HEK293 (cell line): ENCODE data around the gene TTN.

ENCODE experiments used
- CTCF ChIA-PET: fragments of 350-600 bp; formaldehyde crosslinking; extraction: SDS; loops from one replicate; lab custom pipeline; 2021; ENCODE audit warnings: antibody characterized with exemption; lab: Yijun Ruan, JAX
- POLR2A ChIA-PET: fragments of 300-600 bp; formaldehyde crosslinking; extraction: SDS; loops from one replicate; lab custom pipeline; 2020; ENCODE audit warnings: antibody characterized with exemption, inconsistent platforms; lab: Yijun Ruan, JAX
- H3K27ac ChIP-seq: fragments of 200-500 bp; sonication (Bioruptor generic); 2 replicates; pipeline ENCODE4 v1.5.1; 2014; ENCODE audit warnings: low read depth, low read length, control low read depth, inconsistent platforms; ENCODE audit errors: extremely low read depth
- H3K36me3 ChIP-seq, 2 experiments: fragments of 200-500 bp in 1 of 2; sonication (Bioruptor generic) in 1 of 2; 1 replicate in 1 of 2; 2 replicates in 1 of 2; pipeline ENCODE4 v1.5.1; 2014 to 2017; ENCODE audit warnings: inconsistent platforms in 2 of 2, low read length in 2 of 2; ENCODE audit not compliant: control insufficient read depth in 2 of 2, insufficient read depth in 1 of 2
- H3K4me1 ChIP-seq: fragments of 200-500 bp; sonication (Bioruptor generic); 2 replicates; pipeline ENCODE4 v1.5.1; 2014; ENCODE audit warnings: mild to moderate bottlenecking, low read length, inconsistent platforms; ENCODE audit not compliant: control insufficient read depth, insufficient read depth
- H3K4me3 ChIP-seq: 2 replicates; pipeline ENCODE4 v1.5.1; 2011; ENCODE audit warnings: low read depth, mild to moderate bottlenecking, control low read depth, low read length, moderate library complexity
- H3K9me3 ChIP-seq: fragments of 200-500 bp; sonication (Bioruptor generic); 2 replicates; pipeline ENCODE4 v1.5.1; 2014; ENCODE audit warnings: low read depth, low read length, inconsistent platforms; ENCODE audit not compliant: control insufficient read depth, insufficient read depth
- BCL11B ChIP-seq: fragments of 450-650 bp; formaldehyde crosslinking; IDR thresholded peaks from 2 replicates; pipeline ENCODE4 v1.5.1; 2016; ENCODE audit warnings: low read depth, missing biosample characterization, missing genetic modification characterization
- EGR2 ChIP-seq: fragments of 450-650 bp; formaldehyde crosslinking; IDR thresholded peaks from 2 replicates; pipeline ENCODE4 v1.5.1; 2016; ENCODE audit warnings: low read depth, missing biosample characterization, missing genetic modification characterization
- HOXD13 ChIP-seq: sonication (generic); formaldehyde crosslinking; IDR thresholded peaks from 2 replicates; pipeline ENCODE4 v1.8.0; 2022; ENCODE audit warnings: missing genetic modification reagents, borderline replicate concordance
- MEIS1 ChIP-seq: sonication (generic); formaldehyde crosslinking; IDR thresholded peaks from 2 replicates; pipeline ENCODE4 v1.8.1; 2022; ENCODE audit warnings: missing genetic modification reagents, mild to moderate bottlenecking, borderline replicate concordance
- YY2 ChIP-seq: fragments of 450-650 bp; formaldehyde crosslinking; IDR thresholded peaks from 2 replicates; pipeline ENCODE4 v1.5.1; 2016; ENCODE audit warnings: missing biosample characterization, missing genetic modification characterization
- ZEB2 ChIP-seq: fragments of 450-650 bp; formaldehyde crosslinking; IDR thresholded peaks from 2 replicates; pipeline ENCODE4 v1.5.1; 2016; ENCODE audit warnings: missing biosample characterization, missing genetic modification characterization
- ZFHX2 ChIP-seq: fragments of 450-650 bp; formaldehyde crosslinking; conservative IDR thresholded peaks from 2 replicates; pipeline ENCODE4 v1.5.1; 2016; ENCODE audit warnings: missing biosample characterization, missing genetic modification characterization
- ZNF112 ChIP-seq: fragments of 450-650 bp; formaldehyde crosslinking; IDR thresholded peaks from 2 replicates; pipeline ENCODE4 v1.5.0; 2017; ENCODE audit warnings: missing biosample characterization, missing genetic modification characterization
- ZNF169 ChIP-seq: fragments of 450-650 bp; formaldehyde crosslinking; IDR thresholded peaks from 2 replicates; pipeline ENCODE4 v1.5.1; 2016; ENCODE audit warnings: missing biosample characterization, missing genetic modification characterization
- ZNF174 ChIP-seq: fragments of 450-650 bp; formaldehyde crosslinking; IDR thresholded peaks from 2 replicates; pipeline ENCODE4 v1.5.0; 2017; ENCODE audit warnings: missing biosample characterization, mild to moderate bottlenecking, missing genetic modification characterization
- ZNF292 ChIP-seq: fragments of 450-650 bp; formaldehyde crosslinking; IDR thresholded peaks from 2 replicates; pipeline ENCODE4 v1.5.1; 2016; ENCODE audit warnings: low read depth, missing biosample characterization, missing genetic modification characterization, borderline replicate concordance
- ZNF302 ChIP-seq: fragments of 450-650 bp; formaldehyde crosslinking; IDR thresholded peaks from 2 replicates; pipeline ENCODE4 v1.5.1; 2016; ENCODE audit warnings: missing biosample characterization, missing genetic modification characterization, low read depth
- ZNF341 ChIP-seq: fragments of 450-650 bp; formaldehyde crosslinking; IDR thresholded peaks from 2 replicates; pipeline ENCODE4; 2016; ENCODE audit warnings: low read depth, missing biosample characterization, missing genetic modification characterization
- ZNF350 ChIP-seq: fragments of 450-650 bp; formaldehyde crosslinking; IDR thresholded peaks from 2 replicates; pipeline ENCODE4 v1.5.0; 2017; ENCODE audit warnings: missing biosample characterization, mild to moderate bottlenecking, missing genetic modification characterization
- ZNF366 ChIP-seq: fragments of 450-650 bp; formaldehyde crosslinking; conservative IDR thresholded peaks from 2 replicates; pipeline ENCODE4 v1.5.1; 2016; ENCODE audit warnings: missing biosample characterization, missing genetic modification characterization
- ZNF473 ChIP-seq: fragments of 450-650 bp; formaldehyde crosslinking; IDR thresholded peaks from 2 replicates; pipeline ENCODE4 v1.5.1; 2017; ENCODE audit warnings: missing biosample characterization, missing genetic modification characterization
- ZNF501 ChIP-seq: fragments of 450-650 bp; formaldehyde crosslinking; IDR thresholded peaks from 2 replicates; pipeline ENCODE4 v1.5.1; 2016; ENCODE audit warnings: missing biosample characterization, missing genetic modification characterization
- ZNF707 ChIP-seq: fragments of 450-650 bp; formaldehyde crosslinking; IDR thresholded peaks from 2 replicates; pipeline ENCODE4 v1.5.1; 2016; ENCODE audit warnings: missing biosample characterization, missing genetic modification characterization
- ZNF791 ChIP-seq: fragments of 450-650 bp; formaldehyde crosslinking; IDR thresholded peaks from 2 replicates; pipeline ENCODE4 v1.5.1; 2016; ENCODE audit warnings: missing biosample characterization, missing genetic modification characterization
- TF ChIP-seq, protein P1 (sequence below): fragments of 450-650 bp; formaldehyde crosslinking; IDR thresholded peaks from 2 replicates; pipeline ENCODE4 v1.5.1; 2016; ENCODE audit warnings: missing biosample characterization, missing genetic modification characterization
- TF ChIP-seq, protein P2 (sequence below): fragments of 450-650 bp; formaldehyde crosslinking; IDR thresholded peaks from 2 replicates; pipeline ENCODE4 v1.5.1; 2016; ENCODE audit warnings: missing biosample characterization, missing genetic modification characterization, borderline replicate concordance
- TF ChIP-seq, protein P3 (sequence below): fragments of 450-650 bp; formaldehyde crosslinking; IDR thresholded peaks from 2 replicates; pipeline ENCODE4 v1.5.1; 2016; ENCODE audit warnings: missing biosample characterization, missing genetic modification characterization
- TF ChIP-seq, protein P4 (sequence below): fragments of 450-650 bp; IDR thresholded peaks from 2 replicates; pipeline ENCODE4 v1.5.1; 2018; ENCODE audit warnings: missing biosample characterization, mild to moderate bottlenecking, missing genetic modification characterization

TTN gene

DNA sequence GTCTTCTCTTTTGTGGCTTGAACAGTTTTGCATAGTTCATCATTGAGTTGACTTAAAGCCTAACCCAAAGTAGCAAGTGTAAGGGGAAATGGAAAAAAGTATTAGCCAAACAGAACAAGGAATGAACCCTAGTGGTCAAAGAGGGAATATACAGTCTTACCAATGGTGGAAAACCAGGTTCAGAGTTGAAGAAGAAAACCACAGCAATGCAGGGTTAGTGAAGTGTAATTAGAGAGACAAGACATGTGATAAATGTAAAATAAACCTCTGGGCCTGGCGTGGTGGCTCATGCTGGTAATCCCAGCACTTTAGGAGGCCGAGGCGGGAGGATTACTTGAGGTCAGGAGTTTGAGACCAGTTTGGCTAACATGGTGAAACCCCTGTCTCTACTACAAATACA, 2.4 kb downstream of the TTN start:
- TF ChIP-seq, protein P1, sequence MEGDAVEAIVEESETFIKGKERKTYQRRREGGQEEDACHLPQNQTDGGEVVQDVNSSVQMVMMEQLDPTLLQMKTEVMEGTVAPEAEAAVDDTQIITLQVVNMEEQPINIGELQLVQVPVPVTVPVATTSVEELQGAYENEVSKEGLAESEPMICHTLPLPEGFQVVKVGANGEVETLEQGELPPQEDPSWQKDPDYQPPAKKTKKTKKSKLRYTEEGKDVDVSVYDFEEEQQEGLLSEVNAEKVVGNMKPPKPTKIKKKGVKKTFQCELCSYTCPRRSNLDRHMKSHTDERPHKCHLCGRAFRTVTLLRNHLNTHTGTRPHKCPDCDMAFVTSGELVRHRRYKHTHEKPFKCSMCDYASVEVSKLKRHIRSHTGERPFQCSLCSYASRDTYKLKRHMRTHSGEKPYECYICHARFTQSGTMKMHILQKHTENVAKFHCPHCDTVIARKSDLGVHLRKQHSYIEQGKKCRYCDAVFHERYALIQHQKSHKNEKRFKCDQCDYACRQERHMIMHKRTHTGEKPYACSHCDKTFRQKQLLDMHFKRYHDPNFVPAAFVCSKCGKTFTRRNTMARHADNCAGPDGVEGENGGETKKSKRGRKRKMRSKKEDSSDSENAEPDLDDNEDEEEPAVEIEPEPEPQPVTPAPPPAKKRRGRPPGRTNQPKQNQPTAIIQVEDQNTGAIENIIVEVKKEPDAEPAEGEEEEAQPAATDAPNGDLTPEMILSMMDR (tag by site-specific recombination) = 0 out of 2 replicates have a peak, but pooled peaks have one; percentile 18
- no peak for TF ChIP-seq ZNF112
- CTCF ChIA-PET = interaction anchor here (0.6 to 1.9 kb wide), 7 partner anchors 9 to 300 kb away, joined by 3 to 13 read pairs (median 3); no protein-coding TSS in a partner anchor
- POLR2A ChIA-PET = no interaction called here
- no peaks in the 10 kb centered on the region for H3K36me3 ChIP-seq
- no peaks in the 10 kb centered on the region for H3K9me3 ChIP-seq
- H3K4me3 ChIP-seq = no peak overlapping the region
- no peaks in the 10 kb centered on the region for H3K4me1 ChIP-seq
- H3K27ac ChIP-seq = no peak overlapping the region

DNA sequence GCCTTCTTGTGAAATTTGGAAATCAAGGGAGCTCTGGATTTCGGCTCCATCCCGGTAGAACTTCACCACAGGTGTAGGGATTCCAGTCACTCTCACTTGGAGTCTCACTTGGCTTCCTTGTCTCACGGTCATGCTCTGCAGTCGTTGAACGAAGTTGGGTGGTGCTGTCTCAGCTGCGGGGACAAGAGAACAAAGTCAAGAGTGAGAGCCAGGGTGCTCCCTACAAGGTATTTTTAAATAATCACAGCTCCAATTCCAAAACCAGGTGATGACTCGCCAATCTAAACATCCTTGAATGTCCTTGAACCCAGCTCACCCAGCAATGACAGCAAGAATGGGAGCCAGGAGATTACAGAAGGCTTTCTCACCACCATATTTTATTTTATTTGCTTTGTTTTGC, 6.7 kb downstream of the TTN start:
- ChIA-PET CTCF (interaction anchor here (0.6 kb wide), 1 partner anchor 120 kb away, joined by 4 read pairs; no protein-coding TSS in a partner anchor), POLR2A (no interaction called here)
- Histone ChIP-seq H3K4me3 (no peak overlapping the region), H3K36me3 (no peaks in the 10 kb centered on the region), H3K27ac (no peak overlapping the region), H3K4me1 (no peaks in the 10 kb centered on the region), H3K9me3 (no peaks in the 10 kb centered on the region)
- TF ChIP-seq ZNF341 (tag by site-specific recombination) (no peak), EGR2 (tag by site-specific recombination) (no peak), ZNF292 (no peak), ZNF350 (tag by site-specific recombination) (no peak), ZNF174 (tag by site-specific recombination) (no peak), ZNF302 (tag by site-specific recombination) (no peak), ZNF501 (tag by site-specific recombination) (no peak), YY2 (tag by site-specific recombination) (no peak), ZNF791 (no peak), ZNF366 (tag by site-specific recombination) (no peak), ZNF169 (tag by site-specific recombination) (no peak), ZFHX2 (tag by site-specific recombination) (no peak), ZEB2 (tag by site-specific recombination) (no peak), BCL11B (tag by site-specific recombination) (no peak)
- TF ChIP-seq, protein P2, sequence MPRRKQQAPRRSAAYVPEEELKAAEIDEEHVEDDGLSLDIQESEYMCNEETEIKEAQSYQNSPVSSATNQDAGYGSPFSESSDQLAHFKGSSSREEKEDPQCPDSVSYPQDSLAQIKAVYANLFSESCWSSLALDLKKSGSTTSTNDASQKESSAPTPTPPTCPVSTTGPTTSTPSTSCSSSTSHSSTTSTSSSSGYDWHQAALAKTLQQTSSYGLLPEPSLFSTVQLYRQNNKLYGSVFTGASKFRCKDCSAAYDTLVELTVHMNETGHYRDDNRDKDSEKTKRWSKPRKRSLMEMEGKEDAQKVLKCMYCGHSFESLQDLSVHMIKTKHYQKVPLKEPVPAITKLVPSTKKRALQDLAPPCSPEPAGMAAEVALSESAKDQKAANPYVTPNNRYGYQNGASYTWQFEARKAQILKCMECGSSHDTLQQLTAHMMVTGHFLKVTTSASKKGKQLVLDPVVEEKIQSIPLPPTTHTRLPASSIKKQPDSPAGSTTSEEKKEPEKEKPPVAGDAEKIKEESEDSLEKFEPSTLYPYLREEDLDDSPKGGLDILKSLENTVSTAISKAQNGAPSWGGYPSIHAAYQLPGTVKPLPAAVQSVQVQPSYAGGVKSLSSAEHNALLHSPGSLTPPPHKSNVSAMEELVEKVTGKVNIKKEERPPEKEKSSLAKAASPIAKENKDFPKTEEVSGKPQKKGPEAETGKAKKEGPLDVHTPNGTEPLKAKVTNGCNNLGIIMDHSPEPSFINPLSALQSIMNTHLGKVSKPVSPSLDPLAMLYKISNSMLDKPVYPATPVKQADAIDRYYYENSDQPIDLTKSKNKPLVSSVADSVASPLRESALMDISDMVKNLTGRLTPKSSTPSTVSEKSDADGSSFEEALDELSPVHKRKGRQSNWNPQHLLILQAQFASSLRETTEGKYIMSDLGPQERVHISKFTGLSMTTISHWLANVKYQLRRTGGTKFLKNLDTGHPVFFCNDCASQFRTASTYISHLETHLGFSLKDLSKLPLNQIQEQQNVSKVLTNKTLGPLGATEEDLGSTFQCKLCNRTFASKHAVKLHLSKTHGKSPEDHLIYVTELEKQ (tag by site-specific recombination) = no peak

DNA sequence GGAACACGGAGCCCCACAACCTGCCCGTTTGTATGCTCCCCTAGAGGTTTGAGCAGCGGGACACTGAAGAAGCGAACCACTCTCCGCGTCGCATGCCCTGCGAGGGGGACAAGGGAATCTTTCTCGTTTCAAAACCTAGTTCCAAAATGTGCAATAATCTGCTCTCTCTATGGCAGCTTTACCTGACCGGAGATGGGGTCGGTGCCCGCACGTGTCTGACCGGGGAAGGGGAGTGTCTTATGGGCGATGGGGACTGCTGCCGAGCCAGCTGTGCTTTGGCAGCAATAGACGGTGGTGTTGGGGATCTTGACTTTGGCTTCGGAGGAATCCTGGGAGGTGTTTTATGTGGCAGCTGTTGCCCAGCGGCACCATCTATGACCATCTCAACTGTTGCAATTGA, 7.9 kb downstream of the TTN start:
- ChIA-PET POLR2A (no interaction called here), CTCF (interaction anchor here (0.9 kb wide), 1 partner anchor 565 kb away, joined by 3 read pairs; no protein-coding TSS in a partner anchor)
- Histone ChIP-seq H3K36me3 (no peaks in the 10 kb centered on the region), H3K4me3 (no peak overlapping the region), H3K4me1 (no peaks in the 10 kb centered on the region), H3K9me3 (no peaks in the 10 kb centered on the region), H3K27ac (no peak overlapping the region)
- TF ChIP-seq, protein P3, sequence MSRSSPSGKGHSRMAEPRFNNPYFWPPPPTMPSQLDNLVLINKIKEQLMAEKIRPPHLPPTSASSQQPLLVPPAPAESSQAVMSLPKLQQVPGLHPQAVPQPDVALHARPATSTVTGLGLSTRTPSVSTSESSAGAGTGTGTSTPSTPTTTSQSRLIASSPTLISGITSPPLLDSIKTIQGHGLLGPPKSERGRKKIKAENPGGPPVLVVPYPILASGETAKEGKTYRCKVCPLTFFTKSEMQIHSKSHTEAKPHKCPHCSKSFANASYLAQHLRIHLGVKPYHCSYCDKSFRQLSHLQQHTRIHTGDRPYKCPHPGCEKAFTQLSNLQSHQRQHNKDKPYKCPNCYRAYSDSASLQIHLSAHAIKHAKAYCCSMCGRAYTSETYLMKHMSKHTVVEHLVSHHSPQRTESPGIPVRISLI = no peak
- TF ChIP-seq ZNF707 (no peak), ZNF791 (no peak), MEIS1 (CRISPR knock-in tag) (no peak), ZNF473 (tag by site-specific recombination) (no peak), HOXD13 (CRISPR knock-in tag) (no peak)
- TF ChIP-seq, protein P4, sequence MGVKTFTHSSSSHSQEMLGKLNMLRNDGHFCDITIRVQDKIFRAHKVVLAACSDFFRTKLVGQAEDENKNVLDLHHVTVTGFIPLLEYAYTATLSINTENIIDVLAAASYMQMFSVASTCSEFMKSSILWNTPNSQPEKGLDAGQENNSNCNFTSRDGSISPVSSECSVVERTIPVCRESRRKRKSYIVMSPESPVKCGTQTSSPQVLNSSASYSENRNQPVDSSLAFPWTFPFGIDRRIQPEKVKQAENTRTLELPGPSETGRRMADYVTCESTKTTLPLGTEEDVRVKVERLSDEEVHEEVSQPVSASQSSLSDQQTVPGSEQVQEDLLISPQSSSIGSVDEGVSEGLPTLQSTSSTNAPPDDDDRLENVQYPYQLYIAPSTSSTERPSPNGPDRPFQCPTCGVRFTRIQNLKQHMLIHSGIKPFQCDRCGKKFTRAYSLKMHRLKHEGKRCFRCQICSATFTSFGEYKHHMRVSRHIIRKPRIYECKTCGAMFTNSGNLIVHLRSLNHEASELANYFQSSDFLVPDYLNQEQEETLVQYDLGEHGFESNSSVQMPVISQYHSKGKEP (tag by site-specific recombination) = no peak
